ENCODE measurements around the gene MAP6. TPM values are rescaled to one million over a fixed set of nuclear protein-coding genes. Genes with fewer than 3 reads are reported as not detected.

MAP6 gene
- total and polyA plus RNA-seq, 7 donors: 0.60 to 24.9 (median 8.7) TPM; not detected in 1

- no peak for DNase-seq
- Histone ChIP-seq H3K36me3 (no peaks in the 10 kb centered on the region), H3K4me3 (no peak overlapping the region), H3K27ac (no peak overlapping the region), H3K4me1 (no peaks in the 10 kb centered on the region), H3K27me3 (no peaks in the 10 kb centered on the region), H3K9me3 (no peaks in the 10 kb centered on the region)
- TF ChIP-seq CTCF (IDR thresholded peaks at IDR 0.05) (no peak), POLR2A (IDR thresholded peaks at IDR 0.05) (no peak), EP300 (IDR thresholded peaks at IDR 0.05) (no peak), POLR2AphosphoS5 (IDR thresholded peaks at IDR 0.05) (no peak)
- intact Hi-C loops (cut with DNase I): loop anchor here (10.0 kb wide), 1 partner anchor 254 kb away; no protein-coding TSS in a partner anchor
- 74 to 77% methylated on average over 11 of the region's 11 CpGs for WGBS, 2 donors
Observed at GRCh38 chr11:75538150-75538942, 130.5 kb downstream of the MAP6 start.

- TF ChIP-seq CTCF (IDR thresholded peaks at IDR 0.05): no peak
- TF ChIP-seq EP300 (IDR thresholded peaks at IDR 0.05): no peak
- no peak for TF ChIP-seq POLR2A (IDR thresholded peaks at IDR 0.05)
- TF ChIP-seq POLR2AphosphoS5 (IDR thresholded peaks at IDR 0.05): no peak
- 89 to 90% methylated on average over 5 of the region's 5 CpGs for WGBS, 2 donors
- intact Hi-C loops (cut with DNase I): loop anchor here (10.0 kb wide), 1 partner anchor 253 kb away; no protein-coding TSS in a partner anchor
- DNase-seq: no peak
- H3K9me3 ChIP-seq: no peaks in the 10 kb centered on the region
- no peak overlapping the region for H3K4me3 ChIP-seq
- no peaks in the 10 kb centered on the region for H3K4me1 ChIP-seq
- no peaks in the 10 kb centered on the region for H3K27me3 ChIP-seq
- no peak overlapping the region for H3K27ac ChIP-seq
- H3K36me3 ChIP-seq: no peaks in the 10 kb centered on the region
Observed at GRCh38 chr11:75537740-75538139, 131.1 kb downstream of the MAP6 start.

Small RNAs within 50 kb of the gene (small RNA-seq; reads per million reads assigned to genes)
- 0 reads per million in 3 donors for gene AP001922.4

Other genes with a start within 250 kb of the MAP6 start
- 1 to 10 TPM in 1 of 4 donors, under 1 TPM in 1, not detected in 2; 0.81 to 1.1 TPM for gene KLHL35, start 235.8 kb downstream of the MAP6 start, total RNA-seq
- under 1 TPM in 1 of 3 donors, not detected in 2; 0.41 TPM for gene KLHL35, start 235.8 kb downstream of the MAP6 start, polyA plus RNA-seq
- gene GDPD5, start 143.1 kb downstream of the MAP6 start, total RNA-seq: 1 to 10 TPM; 4.3 to 7.5 (median 5.8) TPM
- 1 to 10 TPM in 2 of 3 donors, not detected in 1; 2.4 to 8.1 TPM for gene GDPD5, start 143.1 kb downstream of the MAP6 start, polyA plus RNA-seq
- gene SERPINH1, start 106.8 kb downstream of the MAP6 start, total RNA-seq: 100 to 1,000 TPM; 151 to 201 (median 172) TPM
- 10 to 100 TPM; 12.0 to 57.1 (median 17.6) TPM for gene SERPINH1, start 106.8 kb downstream of the MAP6 start, polyA plus RNA-seq
- gene MOGAT2, start 48.8 kb upstream of the MAP6 start, total RNA-seq: under 1 TPM in 1 of 4 donors, not detected in 3; 0.36 TPM
- 10 to 100 TPM; 26.4 to 98.5 (median 28.2) TPM for gene MOGAT2, start 48.8 kb upstream of the MAP6 start, polyA plus RNA-seq
- 10 to 100 TPM in 1 of 4 donors, 1 to 10 TPM in 1, under 1 TPM in 2; 0.55 to 20.3 (median 0.92) TPM for gene DGAT2, start 99.7 kb upstream of the MAP6 start, total RNA-seq
- 10 to 100 TPM in 1 of 3 donors, 1 to 10 TPM in 2; 1.2 to 16.5 (median 3.6) TPM for gene DGAT2, start 99.7 kb upstream of the MAP6 start, polyA plus RNA-seq
- gene UVRAG, start 146.2 kb upstream of the MAP6 start, total RNA-seq: 10 to 100 TPM; 29.3 to 43.2 (median 35.6) TPM
- gene UVRAG, start 146.2 kb upstream of the MAP6 start, polyA plus RNA-seq: 10 to 100 TPM in 1 of 3 donors, 1 to 10 TPM in 2; 4.9 to 10.8 (median 6.6) TPM

Measured in sigmoid colon (tissue), 7 donors.